Thyroid gland (tissue), 4 donors: ENCODE data around the gene ZIC5.
"Not testable (repeated sequence)": the region's sequence is repeated elsewhere in the genome, so short reads cannot be mapped to it uniquely, and the experiment has no call there.

Source experiments
- CTCF ChIP-seq, 6 experiments: fragments of 200-600 bp in 3 of 6; fragments of 450-650 bp in 3 of 6; sonication (generic) in 3 of 6; IDR thresholded peaks; one replicate each; pipeline ENCODE4 v1.5.1; 2016 to 2019; ENCODE audit warnings: antibody characterized with exemption in 6 of 6, mild to moderate bottlenecking in 2 of 6, inconsistent platforms in 1 of 6, moderate library complexity in 1 of 6
- POLR2A ChIP-seq, 2 donors: fragments of 450-650 bp; IDR thresholded peaks; one replicate each; pipeline ENCODE4 v1.6.1; 2017; ENCODE audit warnings: antibody characterized with exemption in 2 of 2, mild to moderate bottlenecking in 2 of 2, moderate library complexity in 1 of 2

GRCh38 chr13:99951666-99952065 lies 19.9 kb downstream of the ZIC5 start:
- TF ChIP-seq POLR2A, CTCF (IDR thresholded peaks at IDR 0.05): not testable (repeated sequence)
